H9 (cell line): ENCODE results near the gene MGAT5. TPM values are rescaled to one million over a fixed set of nuclear protein-coding genes. Genes with fewer than 3 reads are reported as not detected.

ENCODE experiments used
- DNase-seq: peaks from one replicate; pipeline ENCODE4 v3.0.0-alpha.2; 2017
- H2AFZ ChIP-seq: one replicate; pipeline ENCODE4 v1.6.1; 2013; ENCODE audit warnings: mild to moderate bottlenecking, low read length, control low read depth, moderate library complexity
- H2AK5ac ChIP-seq: 2 replicates; pipeline ENCODE4 v1.6.1; 2013; ENCODE audit warnings: low read length, control low read depth, mixed read lengths; ENCODE audit not compliant: insufficient read length
- H2BK120ac ChIP-seq: one replicate; pipeline ENCODE4 v1.6.1; 2013; ENCODE audit warnings: low read depth, mild to moderate bottlenecking, low read length, control low read depth, inconsistent platforms; ENCODE audit not compliant: poor library complexity, severe bottlenecking
- H2BK12ac ChIP-seq: 2 replicates; pipeline ENCODE4 v1.6.1; 2013; ENCODE audit warnings: low read length, control low read depth, mixed read lengths, low read depth; ENCODE audit not compliant: insufficient read length
- H2BK15ac ChIP-seq: 2 replicates; pipeline ENCODE4 v1.6.1; 2013; ENCODE audit warnings: low read depth, low read length, control low read depth
- H2BK20ac ChIP-seq: one replicate; pipeline ENCODE4 v1.6.1; 2013; ENCODE audit warnings: low read depth, mild to moderate bottlenecking, low read length, control low read depth, inconsistent platforms; ENCODE audit not compliant: poor library complexity, severe bottlenecking
- H2BK5ac ChIP-seq: 2 replicates; pipeline ENCODE4 v1.6.1; 2013; ENCODE audit warnings: low read length, control low read depth, mixed read lengths; ENCODE audit not compliant: insufficient read length
- H3K14ac ChIP-seq: 2 replicates; pipeline ENCODE4 v1.6.1; 2013; ENCODE audit warnings: low read length, control low read depth; ENCODE audit not compliant: insufficient read depth
- H3K18ac ChIP-seq: 2 replicates; pipeline ENCODE4 v1.6.1; 2013; ENCODE audit warnings: low read depth, mild to moderate bottlenecking, mixed read lengths, low read length, control low read depth; ENCODE audit not compliant: insufficient read length
- H3K23ac ChIP-seq: 2 replicates; pipeline ENCODE4 v1.6.1; 2013; ENCODE audit warnings: low read length, control low read depth, mixed read lengths, low read depth; ENCODE audit not compliant: insufficient read length
- H3K23me2 ChIP-seq: 2 replicates; pipeline ENCODE4 v1.6.1; 2013; ENCODE audit warnings: low read depth, mild to moderate bottlenecking, mixed read lengths, low read length, control low read depth; ENCODE audit not compliant: insufficient read length, poor library complexity, severe bottlenecking
- H3K27ac ChIP-seq: 2 replicates; pipeline ENCODE4 v1.5.1; 2013; ENCODE audit warnings: low read length, control low read depth, mixed read lengths, low read depth; ENCODE audit not compliant: insufficient read length
- H3K27me3 ChIP-seq: 2 replicates; pipeline ENCODE4 v1.6.1; 2013; ENCODE audit warnings: low read length, control low read depth, inconsistent platforms; ENCODE audit not compliant: insufficient read depth
- H3K4ac ChIP-seq: 2 replicates; pipeline ENCODE4 v1.6.1; 2013; ENCODE audit warnings: low read depth, mild to moderate bottlenecking, control low read depth, inconsistent platforms, low read length, moderate library complexity
- H3K4me1 ChIP-seq: 2 replicates; pipeline ENCODE4 v1.6.1; 2013; ENCODE audit warnings: low read length, control low read depth, inconsistent platforms; ENCODE audit not compliant: insufficient read depth
- H3K4me2 ChIP-seq: 2 replicates; pipeline ENCODE4 v1.6.1; 2013; ENCODE audit warnings: low read length, control low read depth, mixed read lengths; ENCODE audit not compliant: insufficient read length, insufficient read depth
- H3K56ac ChIP-seq: 2 replicates; pipeline ENCODE4 v1.6.1; 2013; ENCODE audit warnings: low read depth, mild to moderate bottlenecking, mixed read lengths, low read length, control low read depth; ENCODE audit not compliant: insufficient read length
- H3K79me1 ChIP-seq: 2 replicates; pipeline ENCODE4 v1.6.1; 2013; ENCODE audit warnings: low read depth, mild to moderate bottlenecking, moderate library complexity, low read length, control low read depth, inconsistent platforms; ENCODE audit not compliant: insufficient read depth, poor library complexity, severe bottlenecking
- H3K79me2 ChIP-seq: 2 replicates; pipeline ENCODE4 v1.6.1; 2013; ENCODE audit warnings: low read length, control low read depth, inconsistent platforms; ENCODE audit not compliant: insufficient read depth
- H3K9ac ChIP-seq: 2 replicates; pipeline ENCODE4 v1.6.1; 2013; ENCODE audit warnings: low read length, control low read depth, mixed read lengths; ENCODE audit not compliant: insufficient read length; ENCODE audit errors: extremely low read depth
- H3K9me3 ChIP-seq: one replicate; pipeline ENCODE4 v1.6.1; 2013; ENCODE audit warnings: low read depth, low read length, inconsistent platforms; ENCODE audit not compliant: control insufficient read depth
- H3T11ph ChIP-seq: one replicate; pipeline ENCODE4 v1.6.1; 2013; ENCODE audit warnings: mild to moderate bottlenecking, low read length, control low read depth, inconsistent platforms
- H4K20me1 ChIP-seq: one replicate; pipeline ENCODE4 v1.6.1; 2013; ENCODE audit not compliant: control insufficient read depth, insufficient read length, insufficient read depth
- H4K5ac ChIP-seq: 2 replicates; pipeline ENCODE4 v1.6.1; 2013; ENCODE audit warnings: low read depth, mild to moderate bottlenecking, mixed read lengths, low read length, control low read depth; ENCODE audit not compliant: insufficient read length
- H4K8ac ChIP-seq: replicated peaks from 2 replicates; pipeline ENCODE4 v1.6.1; 2013; ENCODE audit warnings: low read length, control low read depth, mixed read lengths, low read depth; ENCODE audit not compliant: insufficient read length
- H4K91ac ChIP-seq: 2 replicates; pipeline ENCODE4 v1.6.1; 2013; ENCODE audit warnings: low read depth, mild to moderate bottlenecking, moderate library complexity, mixed read lengths, low read length, control low read depth; ENCODE audit not compliant: insufficient read length
- H3K27ac Mint-ChIP-seq, 3 experiments: 2 replicates in 2 of 3; 3 replicates in 1 of 3; pipeline ENCODE4 v1.8.0; 2020 to 2021; ENCODE audit warnings: mixed read lengths in 3 of 3, mild to moderate bottlenecking in 1 of 3, moderate library complexity in 1 of 3
- H3K27me3 Mint-ChIP-seq: 2 replicates; pipeline ENCODE4 v1.8.0; 2021; ENCODE audit warnings: low read depth, mild to moderate bottlenecking, moderate library complexity, mixed read lengths
- H3K36me3 Mint-ChIP-seq, 3 experiments: 2 replicates in 2 of 3; 3 replicates in 1 of 3; pipeline ENCODE4 v1.8.0; 2020 to 2021; ENCODE audit warnings: low read depth in 3 of 3, mixed read lengths in 3 of 3; ENCODE audit not compliant: insufficient read depth in 1 of 3
- H3K4me1 Mint-ChIP-seq, 2 experiments: 2 replicates each; pipeline ENCODE4 v1.8.0; 2020; ENCODE audit warnings: mixed read lengths in 2 of 2
- H3K4me3 Mint-ChIP-seq, 2 experiments: 2 replicates in 1 of 2; 3 replicates in 1 of 2; pipeline ENCODE4 v1.8.0; 2020 to 2021; ENCODE audit warnings: mild to moderate bottlenecking in 2 of 2, mixed read lengths in 2 of 2, moderate library complexity in 1 of 2
- H3K9me3 Mint-ChIP-seq, 2 experiments: 2 replicates in 1 of 2; 3 replicates in 1 of 2; pipeline ENCODE4 v1.8.0; 2020; ENCODE audit warnings: mild to moderate bottlenecking in 2 of 2, mixed read lengths in 2 of 2, moderate library complexity in 1 of 2
- WGBS: extraction: QIAGEN DNeasy Blood & Tissue Kit; methylation state at CpG from one replicate; pipeline ENCODE4 v1.1.7; 2013; ENCODE audit warnings: missing lambda C conversion rate, low lambda C conversion rate, mixed read lengths; ENCODE audit not compliant: insufficient read length; ENCODE audit errors: extremely low coverage; 5-methylcytosine and 5-hydroxymethylcytosine counted together
- total RNA-seq: library from RNA; stranded (reverse); gene quantifications from 2 replicates; pipeline ENCODE4 v1.2.1, GENCODE V29; 2021
- TF ChIP-seq, protein P1 (sequence below): fragments of 200-600 bp; sonication (generic); conservative IDR thresholded peaks from 3 replicates; pipeline ENCODE4 v1.8.0; 2021; ENCODE audit warnings: antibody characterized with exemption, mild to moderate bottlenecking

The MGAT5 gene
- total RNA-seq, 1 experiment from 2014 or later: 25.7 TPM

DNA sequence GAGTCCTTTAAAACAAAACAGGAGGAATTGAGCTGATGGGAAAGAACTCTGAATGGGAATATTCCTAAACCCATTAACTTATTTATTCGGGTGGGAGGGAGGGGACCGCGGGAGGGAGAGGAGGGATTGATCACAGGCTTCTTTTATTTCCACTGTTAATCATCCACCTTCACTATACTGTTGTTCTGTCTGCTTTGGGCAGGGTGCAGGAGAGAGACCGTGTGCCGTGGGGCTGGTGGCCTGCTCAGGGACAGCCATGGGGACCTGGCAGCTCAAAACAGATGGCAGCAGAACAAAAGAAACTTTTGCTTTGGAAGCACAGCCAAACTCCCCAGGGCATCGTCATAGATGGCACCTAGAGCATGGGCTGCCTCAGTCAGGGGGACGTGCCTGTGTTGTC lies 195.3 kb downstream of the MGAT5 start:
- H2BK20ac ChIP-seq: no peak overlapping the region
- H3K36me3 Mint-ChIP-seq: peaks cover 7 to 13% (median 13%) of the 10 kb centered on the region in 3 experiments; a peak in 6 of 7 replicates
- H4K5ac ChIP-seq: no peak overlapping the region
- no peak overlapping the region for H2BK5ac ChIP-seq
- no peak overlapping the region for H3K4me3 Mint-ChIP-seq
- no peak overlapping the region for H2BK120ac ChIP-seq
- no peaks in the 10 kb centered on the region for H3K79me1 ChIP-seq
- H3K23me2 ChIP-seq: no peaks in the 10 kb centered on the region
- H3K27me3 Mint-ChIP-seq: no peaks in the 10 kb centered on the region
- no peak for DNase-seq
- no peaks in the 10 kb centered on the region for H3K9me3 ChIP-seq
- no peak overlapping the region for H2BK15ac ChIP-seq
- no peak overlapping the region for H4K91ac ChIP-seq
- WGBS: no CpG with 5 or more reads among the region's 7 CpGs
- no peak overlapping the region for H3K56ac ChIP-seq
- H4K8ac ChIP-seq: no peak overlapping the region
- H3K27me3 ChIP-seq: no peaks in the 10 kb centered on the region
- H4K20me1 ChIP-seq: no peaks in the 10 kb centered on the region
- no peak overlapping the region for H3K4ac ChIP-seq
- H3K23ac ChIP-seq: no peak overlapping the region
- H3K18ac ChIP-seq: no peak overlapping the region
- TF ChIP-seq, protein P1, sequence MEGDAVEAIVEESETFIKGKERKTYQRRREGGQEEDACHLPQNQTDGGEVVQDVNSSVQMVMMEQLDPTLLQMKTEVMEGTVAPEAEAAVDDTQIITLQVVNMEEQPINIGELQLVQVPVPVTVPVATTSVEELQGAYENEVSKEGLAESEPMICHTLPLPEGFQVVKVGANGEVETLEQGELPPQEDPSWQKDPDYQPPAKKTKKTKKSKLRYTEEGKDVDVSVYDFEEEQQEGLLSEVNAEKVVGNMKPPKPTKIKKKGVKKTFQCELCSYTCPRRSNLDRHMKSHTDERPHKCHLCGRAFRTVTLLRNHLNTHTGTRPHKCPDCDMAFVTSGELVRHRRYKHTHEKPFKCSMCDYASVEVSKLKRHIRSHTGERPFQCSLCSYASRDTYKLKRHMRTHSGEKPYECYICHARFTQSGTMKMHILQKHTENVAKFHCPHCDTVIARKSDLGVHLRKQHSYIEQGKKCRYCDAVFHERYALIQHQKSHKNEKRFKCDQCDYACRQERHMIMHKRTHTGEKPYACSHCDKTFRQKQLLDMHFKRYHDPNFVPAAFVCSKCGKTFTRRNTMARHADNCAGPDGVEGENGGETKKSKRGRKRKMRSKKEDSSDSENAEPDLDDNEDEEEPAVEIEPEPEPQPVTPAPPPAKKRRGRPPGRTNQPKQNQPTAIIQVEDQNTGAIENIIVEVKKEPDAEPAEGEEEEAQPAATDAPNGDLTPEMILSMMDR: no peak
- no peaks in the 10 kb centered on the region for H3K9me3 Mint-ChIP-seq
- no peak overlapping the region for H3K14ac ChIP-seq
- H3K79me2 ChIP-seq: no peaks in the 10 kb centered on the region
- H3K4me1 ChIP-seq: no peaks in the 10 kb centered on the region
- H2AFZ ChIP-seq: no peak overlapping the region
- H2AK5ac ChIP-seq: no peak overlapping the region
- H3K27ac ChIP-seq: no peak overlapping the region
- peaks cover 10 to 14% of the 10 kb centered on the region in 2 experiments; a peak in 3 of 4 replicates for H3K4me1 Mint-ChIP-seq
- H2BK12ac ChIP-seq: no peak overlapping the region
- H3T11ph ChIP-seq: no peak overlapping the region
- no peak overlapping the region for H3K27ac Mint-ChIP-seq
- no peak overlapping the region for H3K9ac ChIP-seq
- no peak overlapping the region for H3K4me2 ChIP-seq
